ENCODE measurements around the gene SPDYE4. TPM values are rescaled to one million over a fixed set of nuclear protein-coding genes. Genes with fewer than 3 reads are reported as not detected.

The SPDYE4 gene
- total RNA-seq, 1 experiment from 2014 or later: not detected

GRCh38 chr17:8741771-8742170, 16.6 kb downstream of the SPDYE4 start (continued):
- TF ChIP-seq USF2 (CRISPR knock-in tag; IDR thresholded peaks at IDR 0.05): no peak
- no peak for TF ChIP-seq E2F5 (CRISPR knock-in tag; IDR thresholded peaks at IDR 0.05)
- TF ChIP-seq PRDM15 (CRISPR knock-in tag; IDR thresholded peaks at IDR 0.05): no peak
- TF ChIP-seq PRRX2 (CRISPR knock-in tag; IDR thresholded peaks at IDR 0.05): no peak
- no peak for TF ChIP-seq ZNF512 (CRISPR knock-in tag; IDR thresholded peaks at IDR 0.05; ENCODE audit: borderline replicate concordance)

- POLR2A ChIA-PET: interaction anchor here (1.6 kb wide), 1 partner anchor 43 kb away, joined by 5 read pairs; no protein-coding TSS in a partner anchor
- H3K9me3 Mint-ChIP-seq: no peaks in the 10 kb centered on the region
- H3K27me3 Mint-ChIP-seq (ENCODE audit: low read depth): no peaks in the 10 kb centered on the region; the same call in 1 of the 2 replicates
- no peak for ATAC-seq
- CTCF ChIA-PET: no interaction called here
- no peak overlapping the region for H3K4me3 Mint-ChIP-seq
- no peak for DNase-seq (ENCODE audit: low spot score)
- no peaks in the 10 kb centered on the region for H3K36me3 Mint-ChIP-seq
- H3K4me1 Mint-ChIP-seq: peaks cover 12% of the 10 kb centered on the region
- H3K27ac Mint-ChIP-seq: no peak overlapping the region
- no peak for TF ChIP-seq ATF3 (CRISPR knock-in tag; conservative IDR thresholded peaks at IDR 0.05)
- TF ChIP-seq MYBL2 (CRISPR knock-in tag; IDR thresholded peaks at IDR 0.05): no peak
- TF ChIP-seq SMAD4 (CRISPR knock-in tag; IDR thresholded peaks at IDR 0.05): no peak
- TF ChIP-seq IRF2 (CRISPR knock-in tag; IDR thresholded peaks at IDR 0.05; ENCODE audit: borderline replicate concordance, low read depth): no peak
- no peak for TF ChIP-seq JAZF1 (CRISPR knock-in tag; IDR thresholded peaks at IDR 0.05)
- no peak for TF ChIP-seq JUN (CRISPR knock-in tag; IDR thresholded peaks at IDR 0.05)
- TF ChIP-seq USF2 (CRISPR knock-in tag; IDR thresholded peaks at IDR 0.05): no peak
- no peak for TF ChIP-seq FOXK1 (CRISPR knock-in tag; IDR thresholded peaks at IDR 0.05)
- no peak for TF ChIP-seq SP1 (CRISPR knock-in tag; conservative IDR thresholded peaks at IDR 0.05)
- no peak for TF ChIP-seq CDX4 (CRISPR knock-in tag; IDR thresholded peaks at IDR 0.05; ENCODE audit: borderline replicate concordance)
- TF ChIP-seq ZNF512 (CRISPR knock-in tag; IDR thresholded peaks at IDR 0.05; ENCODE audit: borderline replicate concordance): no peak
- no peak for TF ChIP-seq NFYB (CRISPR knock-in tag; conservative IDR thresholded peaks at IDR 0.05; ENCODE audit: low read depth)
- no peak for TF ChIP-seq SMAD3 (CRISPR knock-in tag; IDR thresholded peaks at IDR 0.05; ENCODE audit: borderline replicate concordance)
- no peak for TF ChIP-seq STAT6 (CRISPR knock-in tag; conservative IDR thresholded peaks at IDR 0.05; ENCODE audit: low read depth)
- TF ChIP-seq E2F4 (CRISPR knock-in tag; IDR thresholded peaks at IDR 0.05; ENCODE audit: borderline replicate concordance, low read depth): no peak
- TF ChIP-seq FOXP1 (CRISPR knock-in tag; IDR thresholded peaks at IDR 0.05; ENCODE audit: borderline replicate concordance): no peak
Observed at GRCh38 chr17:8741366-8741765, 17.0 kb downstream of the SPDYE4 start.

Data from WTC11 (cell line).